Measurements from ENCODE around the gene CYTH4. TPM values are rescaled to one million over a fixed set of nuclear protein-coding genes. Genes with fewer than 3 reads are reported as not detected.

CYTH4 gene
- total and polyA plus RNA-seq, 4 donors: 10.5 to 84.2 (median 35.0) TPM

GRCh38 chr22:37333724-37334460 is 51.6 kb downstream of the CYTH4 start:
- Histone ChIP-seq H3K27me3 (ENCODE audit: control insufficient read depth in 3 of 3, insufficient read depth in 3 of 3, low read length in 2 of 3) (peaks cover 0 to 39% (median 38%) of the 10 kb centered on the region in 3 donors), H3K4me3 (no peak overlapping the region), H3K36me3 (ENCODE audit: control insufficient read depth in 4 of 4, insufficient read depth in 4 of 4, low read length in 4 of 4) (no peaks in the 10 kb centered on the region), H3K9ac (ENCODE audit: insufficient read depth in 1 of 2, low read length in 2 of 2) (no peak overlapping the region), H3K9me3 (ENCODE audit: control insufficient read depth in 4 of 4, insufficient read depth in 3 of 4, low read length in 3 of 4) (no peaks in the 10 kb centered on the region), H3K27ac (ENCODE audit: low read depth in 1 of 2, low read length in 1 of 2) (no peak overlapping the region), H3K4me1 (ENCODE audit: control insufficient read depth in 5 of 5, insufficient read depth in 5 of 5, low read length in 5 of 5) (peaks cover 0 to 10% (median 0%) of the 10 kb centered on the region in 5 donors)
- no peak for DNase-seq
- 39 to 40% methylated on average over 11 of the region's 11 CpGs for WGBS, 2 donors
- no peak for TF ChIP-seq CTCF (IDR thresholded peaks at IDR 0.05; ENCODE audit: control extremely low read depth, extremely low read depth)
- ATAC-seq (ENCODE audit: insufficient read depth, low FRiP score): no peak

- 3 to 5% methylated on average over 31 to 42 of the region's 42 CpGs for WGBS, 2 donors
- no peak for DNase-seq
- ATAC-seq (ENCODE audit: insufficient read depth, low FRiP score): no peak
These were observed 52.2 kb downstream of the CYTH4 start for GRCh38 chr22:37334461-37334858.

GRCh38 chr22:37334859-37335805 is 52.8 kb downstream of the CYTH4 start:
- no peak for TF ChIP-seq CTCF (IDR thresholded peaks at IDR 0.05; ENCODE audit: control extremely low read depth, extremely low read depth)
- ATAC-seq (ENCODE audit: insufficient read depth, low FRiP score): no peak
- Histone ChIP-seq H3K9me3 (ENCODE audit: control insufficient read depth in 4 of 4, insufficient read depth in 3 of 4, low read length in 3 of 4) (no peaks in the 10 kb centered on the region), H3K27me3 (ENCODE audit: control insufficient read depth in 3 of 3, insufficient read depth in 3 of 3, low read length in 2 of 3) (peaks cover 0 to 38% (median 37%) of the 10 kb centered on the region in 3 donors), H3K9ac (ENCODE audit: insufficient read depth in 1 of 2, low read length in 2 of 2) (no peak overlapping the region), H3K27ac (ENCODE audit: low read depth in 1 of 2, low read length in 1 of 2) (no peak overlapping the region), H3K36me3 (ENCODE audit: control insufficient read depth in 4 of 4, insufficient read depth in 4 of 4, low read length in 4 of 4) (no peaks in the 10 kb centered on the region), H3K4me3 (no peak overlapping the region), H3K4me1 (ENCODE audit: control insufficient read depth in 5 of 5, insufficient read depth in 5 of 5, low read length in 5 of 5) (peaks cover 0 to 10% (median 0%) of the 10 kb centered on the region in 5 donors)
- WGBS, 2 donors: 6 to 8% methylated on average over 48 to 50 of the region's 50 CpGs
- no peak for DNase-seq

More at GRCh38 chr22:37334461-37334858, 52.2 kb downstream of the CYTH4 start:
- no peak overlapping the region for H3K9ac ChIP-seq (ENCODE audit: insufficient read depth in 1 of 2, low read length in 2 of 2)
- H3K27me3 ChIP-seq (ENCODE audit: control insufficient read depth in 3 of 3, insufficient read depth in 3 of 3, low read length in 2 of 3): peaks cover 0 to 39% (median 38%) of the 10 kb centered on the region in 3 donors
- no peak for TF ChIP-seq CTCF (IDR thresholded peaks at IDR 0.05; ENCODE audit: control extremely low read depth, extremely low read depth)
- no peak overlapping the region for H3K27ac ChIP-seq (ENCODE audit: low read depth in 1 of 2, low read length in 1 of 2)
- H3K36me3 ChIP-seq (ENCODE audit: control insufficient read depth in 4 of 4, insufficient read depth in 4 of 4, low read length in 4 of 4): no peaks in the 10 kb centered on the region
- no peak overlapping the region for H3K4me3 ChIP-seq
- H3K4me1 ChIP-seq (ENCODE audit: control insufficient read depth in 5 of 5, insufficient read depth in 5 of 5, low read length in 5 of 5): peaks cover 0 to 10% (median 0%) of the 10 kb centered on the region in 5 donors
- no peaks in the 10 kb centered on the region for H3K9me3 ChIP-seq (ENCODE audit: control insufficient read depth in 4 of 4, insufficient read depth in 3 of 4, low read length in 3 of 4)
